H7 (cell line): Measurements from ENCODE around the gene CBFB. TPM values are rescaled to one million over a fixed set of nuclear protein-coding genes. Genes with fewer than 3 reads are reported as not detected.

Source experiments
- total RNA-seq: library from RNA; depleted of rRNA; stranded (reverse); fragments of >200 nt; shearing (Covaris generic); gene quantifications from 2 replicates; pipeline ENCODE4 v1.2.3, GENCODE V29; 2014; rRNA removed

The CBFB gene
- total RNA-seq, 1 experiment from 2014 or later: 31.4 TPM

Other genes starting within 250 kb of the CBFB start
- 0.11 TPM in 1 of 2 replicates, not detected in the other for gene TERB1, start 227.6 kb upstream of the CBFB start, total RNA-seq
- gene NAE1, start 198.2 kb upstream of the CBFB start, total RNA-seq: 149 and 165 TPM in 2 replicates
- gene CA7, start 184.7 kb upstream of the CBFB start, total RNA-seq: 0.48 and 0.78 TPM in 2 replicates
- gene PDP2, start 148.6 kb upstream of the CBFB start, total RNA-seq: 10.5 and 23.7 TPM in 2 replicates
- gene CDH16, start 110.3 kb upstream of the CBFB start, total RNA-seq: not detected in 2 replicates
- gene RRAD, start 103.6 kb upstream of the CBFB start, total RNA-seq: 0.10 TPM in 1 of 2 replicates, not detected in the other
- 91.1 TPM in 2 replicates for gene CIAO2B, start 94.7 kb upstream of the CBFB start, total RNA-seq
- 8.3 and 13.0 TPM in 2 replicates for gene CES2, start 93.6 kb upstream of the CBFB start, total RNA-seq
- 0.31 and 0.44 TPM in 2 replicates for gene CES3, start 67.9 kb upstream of the CBFB start, total RNA-seq
- 0.07 and 0.45 TPM in 2 replicates for gene CES4A, start 40.6 kb upstream of the CBFB start, total RNA-seq
- gene PHAF1, start 80.8 kb downstream of the CBFB start, total RNA-seq: 24.1 and 32.1 TPM in 2 replicates
- 7.6 and 8.7 TPM in 2 replicates for gene B3GNT9, start 121.8 kb downstream of the CBFB start, total RNA-seq
- 1.3 and 1.8 TPM in 2 replicates for gene TRADD, start 130.8 kb downstream of the CBFB start, total RNA-seq
- gene FBXL8, start 130.8 kb downstream of the CBFB start, total RNA-seq: 0.67 and 0.73 TPM in 2 replicates
- gene HSF4, start 135.6 kb downstream of the CBFB start, total RNA-seq: 1.6 and 4.0 TPM in 2 replicates
- 5.3 and 7.4 TPM in 2 replicates for gene NOL3, start 141.4 kb downstream of the CBFB start, total RNA-seq
- 16.2 and 18.9 TPM in 2 replicates for gene MATCAP1, start 154.8 kb downstream of the CBFB start, total RNA-seq
- gene EXOC3L1, start 161.0 kb downstream of the CBFB start, total RNA-seq: 3.6 and 4.8 TPM in 2 replicates
- 104 and 117 TPM in 2 replicates for gene E2F4, start 163.0 kb downstream of the CBFB start, total RNA-seq
- 10.4 and 11.4 TPM in 2 replicates for gene ELMO3, start 170.0 kb downstream of the CBFB start, total RNA-seq
- 19.3 and 27.3 TPM in 2 replicates for gene TMEM208, start 198.0 kb downstream of the CBFB start, total RNA-seq
- 22.4 and 37.4 TPM in 2 replicates for gene FHOD1, start 218.3 kb downstream of the CBFB start, total RNA-seq
- 1.6 and 2.5 TPM in 2 replicates for gene SLC9A5, start 219.8 kb downstream of the CBFB start, total RNA-seq